NCI-H226 (cell line): ENCODE results near the gene SUMO3.
A peak's percentile ranks its signal among the peaks of the same experiment; 100 is the strongest.

ENCODE experiments used
- DNase-seq: peaks from one replicate; pipeline ENCODE4 v3.0.0-alpha.2; 2015

Gene SUMO3

DNA sequence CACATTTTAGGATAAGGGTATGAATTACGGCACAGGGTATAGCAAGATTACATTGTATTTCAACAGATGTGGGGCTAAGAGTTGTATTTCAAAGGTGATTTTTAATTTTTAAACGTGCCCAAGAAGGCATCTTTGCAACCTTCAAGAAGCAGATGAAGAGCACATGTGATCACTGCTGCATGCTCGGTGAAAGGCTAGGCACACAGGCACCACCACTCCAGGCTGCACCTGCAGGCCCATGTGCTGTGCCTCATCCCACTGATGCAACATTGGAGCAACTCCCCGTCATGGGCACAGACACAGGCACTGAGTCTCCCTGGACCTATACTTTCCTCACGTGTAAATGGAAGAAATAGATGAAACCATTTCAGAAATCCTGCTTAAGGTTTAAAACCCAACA is 39.8 kb downstream of the SUMO3 start:
- DNase-seq: no peak

DNA sequence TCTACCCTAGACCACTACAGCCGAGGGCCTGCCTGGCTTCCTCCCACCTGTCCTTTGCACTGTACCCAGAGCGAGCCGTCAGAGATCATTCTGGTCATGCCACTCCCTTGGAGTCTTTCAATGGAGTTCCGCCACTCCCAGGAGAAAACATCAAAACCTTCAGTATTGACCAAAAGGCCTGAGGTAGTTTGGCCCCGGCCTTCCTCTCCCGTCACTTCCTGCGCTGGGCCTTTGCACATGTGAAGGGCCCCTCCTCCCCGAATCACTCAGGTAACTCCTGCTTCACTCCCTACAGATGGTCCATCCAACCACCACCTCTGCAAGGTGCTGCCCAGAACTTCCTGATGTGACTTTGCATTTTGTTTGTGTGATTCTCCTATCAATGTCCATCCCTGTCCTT is 42.9 kb downstream of the SUMO3 start:
- no peak for DNase-seq

DNA sequence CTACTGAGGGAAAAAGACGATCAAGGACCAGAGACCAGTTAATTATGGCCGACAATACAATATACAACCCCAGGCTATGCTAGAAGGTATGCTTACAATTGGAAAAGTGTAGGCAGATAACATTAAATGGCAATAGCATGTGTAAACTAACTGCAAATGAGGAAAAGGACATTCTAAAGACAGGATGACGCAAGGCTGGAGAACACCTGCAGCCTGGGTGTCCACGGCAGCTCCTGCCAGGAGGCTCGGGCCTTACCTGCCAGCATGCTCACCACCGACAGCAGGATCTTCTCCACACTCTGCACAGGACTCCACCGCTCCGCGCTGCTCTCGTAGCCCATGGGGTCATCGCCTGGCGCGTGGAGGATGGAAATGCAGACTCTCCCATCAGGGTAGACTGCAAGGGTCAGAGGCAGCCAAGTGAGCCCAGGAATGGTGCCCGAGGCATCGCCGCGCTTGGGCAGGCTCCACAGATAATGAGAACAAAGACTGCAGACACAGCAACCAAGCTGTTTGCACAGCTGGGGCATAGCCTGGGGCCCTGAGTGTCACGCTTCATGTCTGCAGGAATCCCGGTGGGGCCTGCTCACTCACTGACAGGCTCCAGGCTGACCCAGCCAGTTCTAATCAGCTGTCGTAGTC is 44.5 kb downstream of the SUMO3 start:
- no peak for DNase-seq

DNA sequence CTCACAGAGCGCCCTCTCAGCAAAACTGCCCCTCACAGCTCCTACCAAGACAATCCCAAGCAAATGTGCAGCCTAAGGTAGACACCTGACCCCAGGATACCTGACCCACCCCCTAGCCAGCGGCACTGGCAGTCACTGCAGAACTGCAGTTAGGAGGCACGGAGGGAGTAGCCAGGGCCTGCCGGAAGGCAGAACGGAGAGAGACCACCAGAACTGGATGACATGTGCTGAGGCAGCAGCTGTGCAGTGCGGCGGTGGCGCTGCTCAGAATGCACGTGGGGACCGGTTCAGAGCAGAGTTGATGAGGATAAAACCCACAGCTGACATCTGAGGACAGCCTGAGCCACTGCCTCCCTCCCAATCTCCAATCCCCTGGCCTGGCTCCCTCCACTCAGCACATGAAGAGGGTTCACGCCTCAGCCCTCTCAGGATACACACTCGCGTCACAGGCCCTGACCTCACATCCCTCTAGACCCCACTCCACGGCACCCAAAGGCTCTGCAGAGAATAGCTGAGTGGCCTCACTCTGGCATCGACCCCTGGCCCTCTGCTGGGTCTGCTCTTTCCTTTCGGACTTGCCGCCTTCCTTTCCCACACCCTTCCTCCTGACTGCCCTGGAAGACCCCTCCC is 45.9 kb downstream of the SUMO3 start:
- DNase-seq: no peak

DNA sequence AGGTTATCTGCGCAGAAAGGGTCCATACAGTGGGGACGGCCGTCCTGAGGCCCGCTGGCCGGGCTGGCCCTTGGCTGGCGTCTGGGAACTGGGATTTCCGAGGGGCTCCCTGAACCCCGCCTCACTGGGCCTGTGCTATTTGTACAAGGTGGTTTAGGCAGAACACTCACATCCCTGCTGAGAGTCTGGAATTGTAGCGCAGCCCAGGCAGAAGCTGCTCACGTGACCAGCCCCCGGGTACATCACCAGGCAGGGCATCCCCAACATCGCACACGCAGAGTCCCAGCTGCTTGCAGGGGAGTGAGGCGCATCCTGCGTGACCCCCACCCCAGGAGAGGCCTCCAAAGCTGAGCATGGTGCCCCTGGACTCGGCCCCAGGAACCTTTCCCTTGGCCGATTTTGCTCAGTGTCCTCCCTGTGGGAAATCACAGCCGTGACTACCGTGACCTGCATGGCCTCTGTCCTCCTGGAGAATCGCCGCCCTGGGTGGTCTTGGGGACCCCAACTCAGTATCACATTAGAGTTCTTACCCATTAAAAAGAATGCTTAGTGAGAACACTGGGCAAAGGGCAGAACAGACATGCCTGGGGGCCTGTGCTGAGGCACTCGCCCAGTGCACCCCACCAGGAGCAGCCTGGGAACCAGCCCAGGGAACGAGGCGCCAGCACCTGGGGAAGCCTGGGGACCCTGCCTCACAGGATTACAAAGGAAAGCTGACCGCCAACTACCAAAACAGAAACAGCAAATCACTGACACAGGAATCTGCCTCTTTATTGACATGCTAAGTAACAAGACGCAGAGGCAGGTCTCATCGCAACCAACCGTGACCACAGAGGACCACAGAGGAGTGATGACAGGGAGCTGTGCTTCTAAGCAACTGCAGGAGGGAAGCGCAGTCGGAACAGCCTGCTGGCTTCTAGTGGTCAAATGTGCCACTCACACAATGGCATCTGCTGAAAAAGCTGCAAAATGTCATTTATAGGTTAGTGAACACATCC is 49.7 kb downstream of the SUMO3 start:
- no peak for DNase-seq

DNA sequence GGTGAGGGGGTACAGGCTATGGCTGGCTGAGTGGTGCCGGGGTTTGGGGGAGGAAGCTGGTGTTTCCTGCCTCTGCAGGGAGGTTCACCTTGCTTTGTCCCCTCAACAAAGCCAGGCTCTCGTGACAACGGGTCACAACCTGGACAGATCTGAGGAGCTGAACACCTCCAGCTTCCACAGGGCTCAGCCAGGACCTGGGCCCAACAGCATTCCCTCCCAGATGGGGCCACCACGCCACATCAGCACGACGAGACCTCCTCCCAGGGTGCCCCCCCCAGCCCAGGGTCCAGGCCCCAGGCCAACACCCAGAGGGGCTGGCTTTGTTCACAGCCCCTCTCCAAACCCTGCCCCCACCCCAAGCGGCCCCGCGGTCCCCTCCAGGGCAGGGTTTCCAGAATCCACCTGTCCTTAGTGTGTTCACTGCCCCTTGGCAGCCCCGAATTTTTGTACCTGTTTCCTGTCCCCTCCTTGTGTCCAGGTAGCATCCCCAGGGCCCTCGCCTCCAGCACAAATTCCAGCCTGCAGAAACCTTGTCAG is 51.0 kb downstream of the SUMO3 start:
- DNase-seq: no peak

DNA sequence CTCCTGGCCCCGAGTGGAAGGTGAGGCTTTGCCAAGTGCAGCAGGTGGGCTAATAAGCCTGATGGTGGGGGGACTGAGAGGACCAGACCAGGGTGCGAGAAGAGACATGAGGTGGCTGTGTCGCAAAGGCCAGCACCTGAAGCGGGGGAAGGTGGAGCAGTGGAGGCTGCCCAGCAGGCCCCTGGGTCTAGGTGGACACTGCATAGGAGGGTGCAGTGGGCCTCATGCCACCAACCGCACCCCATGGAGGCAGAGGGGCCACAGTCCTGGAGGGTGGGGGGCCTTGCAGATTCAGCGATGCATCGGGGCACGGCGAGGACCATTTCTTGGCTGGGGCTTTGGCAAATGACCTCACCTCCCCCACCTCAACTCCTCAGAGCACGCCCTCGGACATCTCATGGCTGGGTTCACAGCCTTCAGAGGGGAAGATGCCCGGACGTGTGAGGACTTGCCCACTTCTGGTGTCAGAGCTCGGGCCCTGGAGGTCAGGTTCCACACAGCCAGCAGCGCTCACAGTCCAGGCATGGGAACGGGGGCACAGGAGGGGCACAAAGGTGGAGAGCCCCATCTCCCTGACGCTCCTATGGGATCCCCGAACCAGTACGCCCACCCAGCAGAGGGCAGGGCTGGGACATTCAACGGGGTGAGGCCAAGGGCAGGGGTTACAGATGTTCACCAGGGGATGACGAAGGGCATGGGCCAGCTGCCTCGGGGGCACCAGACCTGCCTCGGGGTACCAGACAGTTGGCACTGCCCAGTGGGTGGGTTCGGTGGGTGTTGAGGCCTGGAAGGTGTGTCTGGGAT is 51.6 kb downstream of the SUMO3 start:
- DNase-seq: no peak

DNA sequence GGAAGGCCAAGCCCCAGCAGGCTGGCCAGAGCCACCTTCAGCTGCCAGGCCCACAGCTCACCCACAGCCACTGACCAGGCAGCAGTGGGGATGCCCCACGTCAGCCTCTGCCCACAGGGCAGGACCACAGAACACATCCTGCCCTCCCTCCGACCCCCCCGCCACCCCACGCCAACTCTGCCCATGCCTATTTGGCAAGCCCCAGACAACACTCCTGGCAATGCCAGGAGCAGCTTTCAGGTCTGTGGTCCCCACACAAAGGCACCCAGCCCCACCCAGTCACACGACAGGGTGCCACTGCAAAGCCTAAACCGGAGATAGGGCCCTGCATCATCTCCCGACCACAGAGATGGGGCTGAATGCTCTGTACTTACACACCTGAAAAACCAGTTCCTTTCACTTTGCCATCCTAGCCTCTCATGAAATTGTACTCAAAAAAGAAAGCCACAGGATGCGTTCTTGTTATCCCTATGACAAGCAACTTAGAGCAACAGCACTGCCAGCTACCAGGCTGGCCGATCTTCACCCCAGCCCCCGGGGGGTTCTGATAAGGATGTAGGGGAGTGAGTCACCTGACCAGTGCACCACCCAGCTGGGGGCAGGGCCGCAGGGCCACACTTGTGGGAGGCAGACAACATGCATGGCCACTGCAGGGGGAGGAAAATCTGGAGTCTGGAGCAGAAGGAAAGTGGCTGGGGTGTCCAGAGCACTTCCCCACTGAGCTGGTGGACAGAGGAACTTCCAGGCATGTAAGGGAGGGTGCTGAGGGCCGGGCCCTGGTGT is 52.4 kb downstream of the SUMO3 start:
- peak; percentile 8 for DNase-seq

DNA sequence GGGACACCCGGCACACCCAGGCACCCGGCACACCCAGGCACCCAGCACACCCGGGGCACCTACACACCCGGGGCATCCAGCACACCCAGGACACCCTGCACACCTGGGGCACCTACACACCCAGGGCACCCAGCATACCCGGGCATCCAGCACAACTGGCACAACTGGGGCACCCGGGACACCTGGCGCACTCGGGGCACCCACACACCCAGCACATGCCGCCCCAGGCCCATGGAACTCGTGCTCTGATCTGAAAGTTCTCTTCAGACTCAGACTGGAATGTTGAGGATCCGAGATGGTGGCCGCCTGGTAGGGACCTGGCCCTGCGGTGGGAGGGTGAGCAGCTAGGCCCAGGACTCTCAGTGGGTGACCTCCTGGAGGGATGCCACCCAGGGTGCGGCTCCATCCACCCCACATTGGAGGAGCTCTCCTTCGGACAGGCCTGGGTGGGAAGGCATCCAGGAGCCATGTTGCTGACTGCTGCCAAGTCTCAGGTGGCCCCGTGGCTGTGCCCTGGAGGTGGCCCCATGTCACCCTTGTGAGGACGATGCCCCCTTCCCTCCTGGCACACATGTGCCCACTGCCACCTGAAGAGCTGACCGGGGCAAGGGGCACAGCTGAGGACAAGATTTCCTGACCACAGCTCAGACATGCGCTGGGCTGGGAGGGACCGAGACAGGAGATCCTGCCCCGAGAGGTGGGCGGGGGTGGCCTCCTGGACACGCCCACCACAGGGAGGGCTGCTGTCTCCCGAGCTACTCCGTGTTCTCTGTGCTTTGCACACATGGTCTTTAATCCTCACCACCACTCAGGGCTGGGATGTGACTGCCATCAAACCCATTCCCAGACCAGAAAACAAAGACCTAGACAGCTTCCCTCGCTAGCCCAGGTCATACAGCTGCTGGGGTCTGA is 53.3 kb downstream of the SUMO3 start:
- DNase-seq: no peak

DNA sequence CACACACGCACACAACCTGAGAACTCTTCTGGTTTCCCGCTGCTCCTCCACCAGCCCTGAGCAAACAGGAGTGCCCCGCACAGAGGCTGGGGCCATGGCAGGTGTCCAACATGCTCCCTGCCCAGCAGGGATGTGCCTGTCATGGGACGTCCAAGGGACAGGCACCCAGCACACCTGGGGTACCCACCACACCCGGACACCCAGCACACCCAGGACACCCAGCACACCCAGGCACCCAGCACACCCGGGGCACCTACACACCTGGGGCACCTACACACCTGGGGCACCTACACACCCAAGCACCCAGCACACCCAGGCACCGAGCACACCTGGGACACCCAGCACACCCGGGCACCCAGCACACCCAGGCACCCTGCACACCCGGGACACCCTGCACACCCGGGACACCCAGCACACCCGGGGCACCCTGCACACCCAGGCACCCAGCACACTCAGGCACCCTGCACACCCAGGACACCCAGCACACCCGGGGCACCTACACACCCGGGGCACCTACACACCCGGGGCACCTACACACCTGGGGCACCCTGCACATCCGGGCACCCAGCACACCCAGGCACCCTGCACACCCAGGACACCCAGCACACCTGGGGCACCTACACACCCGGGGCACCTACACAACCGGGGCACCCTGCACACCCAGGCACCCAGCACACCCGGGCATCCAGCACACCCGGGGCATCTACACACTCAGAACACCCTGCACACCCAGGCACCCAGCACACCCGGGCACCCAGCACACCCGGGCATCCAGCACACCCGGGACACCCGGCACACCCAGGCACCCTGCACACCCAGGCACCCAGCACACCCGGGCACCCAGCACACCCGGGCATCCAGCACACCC is 54.2 kb downstream of the SUMO3 start:
- no peak for DNase-seq

DNA sequence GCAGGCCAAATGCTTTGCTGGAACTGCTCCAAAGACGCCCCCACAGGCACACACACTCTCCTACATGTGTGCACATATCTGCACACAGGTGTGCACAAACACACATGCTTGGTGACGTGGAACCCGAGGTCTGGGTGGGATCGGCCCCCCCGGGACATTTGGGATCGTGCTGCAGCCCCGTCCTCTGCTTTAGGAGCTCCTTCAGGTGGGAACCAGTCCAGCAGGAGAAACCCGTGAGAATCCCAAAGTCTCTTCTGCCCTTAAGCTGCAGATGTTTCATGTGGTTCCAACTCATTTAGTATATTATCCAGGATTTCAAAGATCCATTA is 54.8 kb downstream of the SUMO3 start:
- DNase-seq: no peak

DNA sequence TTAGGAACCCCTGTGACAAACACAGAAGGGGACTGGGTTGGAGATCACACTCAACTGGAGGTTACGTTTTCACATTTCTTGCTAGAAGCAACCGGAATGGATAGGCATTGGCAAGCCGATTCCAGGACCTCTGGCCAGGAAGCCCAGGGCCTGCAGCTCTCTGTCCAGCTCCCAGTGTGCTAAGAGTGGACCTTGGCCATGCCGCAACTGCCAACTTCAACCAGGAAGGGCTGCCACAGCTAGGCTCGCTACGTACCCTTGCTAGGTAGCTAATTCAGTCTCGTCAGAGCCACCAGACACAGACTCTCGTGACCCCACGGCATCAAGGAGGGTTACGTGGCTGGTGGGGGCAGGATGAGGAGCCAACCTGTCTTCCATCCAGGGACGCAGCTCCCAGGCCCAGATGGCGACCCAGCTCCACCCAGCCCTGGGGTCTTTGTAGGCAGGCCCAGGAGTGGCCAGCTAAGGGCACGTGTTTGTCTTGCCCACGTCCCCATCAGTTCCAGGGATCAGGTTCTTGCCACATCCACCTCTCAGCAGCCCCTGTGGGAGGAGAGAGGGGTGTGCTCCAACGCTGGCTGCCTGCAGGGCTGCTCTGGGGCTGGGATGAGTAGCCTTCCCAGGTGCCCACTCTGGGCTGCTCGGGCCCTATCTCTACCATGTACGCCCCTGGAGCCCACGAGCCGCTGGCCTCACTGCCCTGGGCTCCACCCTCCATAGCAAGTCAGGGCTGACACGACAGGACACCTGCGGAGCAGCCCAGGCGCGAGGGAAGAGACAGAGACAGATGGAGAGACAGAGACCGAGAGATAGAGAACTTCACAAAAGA is 55.4 kb downstream of the SUMO3 start:
- no peak for DNase-seq

DNA sequence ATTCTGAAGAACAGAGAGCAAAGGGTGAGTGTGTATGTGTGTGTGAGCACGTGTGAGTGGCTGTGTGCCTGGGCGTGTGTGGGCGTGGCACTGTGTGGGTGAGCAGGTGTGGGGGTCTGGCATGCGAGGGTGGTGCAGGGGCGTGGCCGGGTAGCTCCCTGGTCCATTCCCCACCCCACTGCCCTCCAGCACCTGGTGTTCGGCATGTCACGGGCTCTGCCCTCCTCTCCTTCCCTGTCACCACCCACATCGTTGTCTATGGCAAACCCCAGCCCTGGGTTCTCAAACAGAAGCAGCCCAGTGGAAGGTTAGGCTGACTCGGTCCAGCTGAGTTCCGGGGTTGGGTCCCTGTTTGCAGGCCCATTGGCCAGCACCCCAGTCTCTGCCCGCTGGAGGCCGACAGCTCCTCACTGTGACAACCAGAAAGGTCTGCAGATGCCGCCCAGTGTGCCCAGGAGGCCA is 56.1 kb downstream of the SUMO3 start:
- no peak for DNase-seq

DNA sequence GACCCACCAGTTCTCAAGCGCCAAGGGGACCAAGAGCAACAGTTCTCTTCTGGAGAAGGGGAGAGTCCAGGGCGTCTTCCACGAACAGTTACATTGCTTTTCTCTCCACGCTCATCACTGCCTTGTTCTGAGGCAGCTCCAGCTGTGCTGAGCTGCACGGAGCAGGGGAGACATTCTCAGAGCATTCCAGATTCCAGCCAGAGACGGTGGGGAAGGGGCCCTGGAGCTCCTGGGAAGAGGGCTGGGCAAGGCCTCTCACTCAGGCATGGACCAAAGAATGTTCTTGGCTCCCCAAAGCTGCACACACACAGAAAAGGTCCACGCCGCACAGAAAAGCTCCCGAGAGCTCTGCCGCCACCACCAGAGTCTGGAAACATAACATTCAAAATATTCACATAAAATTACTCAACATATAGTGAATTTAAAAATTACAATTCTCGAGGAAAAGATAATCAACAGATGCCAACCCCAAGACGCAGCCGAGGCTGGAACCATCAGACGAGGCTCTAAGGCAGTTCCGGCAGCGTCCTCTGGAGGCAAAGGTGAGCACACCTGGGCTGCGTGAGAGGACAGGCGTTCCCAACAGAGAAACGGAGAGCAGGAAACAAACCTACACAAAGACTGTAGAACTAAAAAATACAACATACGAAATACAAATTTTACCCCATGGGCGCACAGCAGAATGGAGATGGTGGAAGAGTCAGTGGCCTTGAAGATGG is 56.7 kb downstream of the SUMO3 start:
- no peak for DNase-seq

DNA sequence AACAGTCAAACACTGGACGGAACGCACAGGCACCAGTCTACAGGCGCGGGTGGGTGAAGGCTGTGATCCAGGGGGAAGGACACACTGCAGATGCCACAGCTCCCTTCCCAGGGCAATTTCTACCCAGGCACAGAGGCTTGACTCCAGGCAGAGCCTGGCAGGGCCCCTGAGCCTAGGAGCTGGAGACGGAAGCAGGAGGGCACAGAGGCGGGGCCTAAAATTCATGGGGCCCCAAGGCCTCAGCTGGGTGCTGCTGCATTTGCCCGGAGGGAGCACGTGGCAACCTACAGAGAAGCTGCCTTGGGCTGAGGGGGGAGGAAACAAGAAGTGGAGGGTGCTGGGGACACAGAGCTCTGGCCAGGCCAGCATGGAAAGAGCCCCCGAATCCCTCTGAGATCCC is 57.5 kb downstream of the SUMO3 start:
- DNase-seq: no peak

DNA sequence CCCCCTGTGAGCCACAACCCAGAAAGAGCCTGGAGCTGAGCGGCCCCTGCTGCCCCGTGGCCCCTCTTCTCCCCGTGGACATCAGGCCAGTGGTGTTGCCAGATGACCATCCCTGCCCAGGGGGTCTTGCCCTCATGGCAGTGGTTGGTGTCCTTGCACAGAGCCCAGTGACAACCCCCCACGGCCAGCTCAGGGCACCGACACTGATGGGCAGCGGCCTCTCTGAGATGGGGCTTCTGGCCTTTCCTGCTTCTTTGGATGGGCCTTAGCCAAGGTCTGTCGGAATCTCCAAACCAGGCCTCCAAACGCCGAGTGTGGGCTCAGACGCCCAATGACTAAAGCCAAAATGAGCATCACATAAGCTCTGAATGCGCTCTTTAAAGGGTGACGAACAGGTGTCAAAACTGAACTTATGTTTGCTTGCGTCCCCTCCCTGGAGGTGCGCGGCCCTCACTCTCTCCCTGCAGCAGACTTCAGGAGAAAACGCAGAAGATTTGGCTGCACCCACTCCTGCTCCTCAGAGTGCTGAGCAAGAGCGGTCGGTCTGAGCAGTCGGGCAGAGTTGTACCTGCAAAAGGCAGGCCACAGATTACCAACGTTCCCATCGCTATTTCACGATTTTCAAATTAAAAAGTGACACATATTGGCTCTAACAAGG is 58.1 kb downstream of the SUMO3 start:
- DNase-seq: no peak

DNA sequence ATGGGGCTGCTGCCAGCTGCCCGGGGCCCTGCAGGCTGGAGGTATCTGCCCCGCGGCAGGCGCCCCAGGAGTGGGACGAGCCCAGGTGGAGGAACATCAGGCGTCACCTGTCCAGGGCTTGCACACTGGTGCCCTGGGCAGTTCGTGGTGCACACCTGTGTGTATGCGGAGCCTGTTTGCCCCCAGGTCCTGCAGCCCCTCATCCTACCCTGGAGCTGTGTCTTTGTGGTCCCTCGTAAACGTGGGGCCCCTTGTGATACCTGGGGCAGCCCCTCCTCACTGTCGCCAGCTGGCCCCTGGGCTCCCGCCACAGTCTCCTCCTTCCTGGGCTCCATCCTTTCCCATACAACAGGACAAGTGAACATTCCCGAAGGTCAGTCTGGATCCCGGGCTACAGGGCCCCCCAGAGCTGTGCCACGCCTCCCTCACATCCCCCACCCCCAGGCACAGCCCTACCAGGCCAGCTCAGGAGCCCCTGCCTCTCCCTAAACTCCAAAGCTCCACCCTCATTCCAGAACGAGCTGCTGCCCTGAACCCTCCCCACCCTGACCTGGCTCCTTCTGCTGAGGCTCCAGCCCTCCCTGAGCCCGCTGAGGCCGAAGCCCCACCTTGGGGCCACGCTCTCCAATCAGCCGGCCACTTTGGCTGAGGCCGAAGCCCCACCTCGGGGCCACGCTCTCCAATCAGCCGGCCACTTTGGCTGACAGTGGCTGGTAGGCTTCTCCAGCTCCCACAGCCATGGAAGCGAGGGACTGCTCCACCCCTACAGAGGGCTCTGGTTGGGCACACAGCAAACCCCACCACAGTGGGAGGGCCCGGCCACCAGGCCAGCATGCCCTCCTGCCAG is 58.9 kb downstream of the SUMO3 start:
- DNase-seq: no peak
